Fibroblast of lung (primary cell): ENCODE data around the gene VASN. TPM values are rescaled to one million over a fixed set of nuclear protein-coding genes. Genes with fewer than 3 reads are reported as not detected.
A peak's percentile ranks its signal among the peaks of the same experiment; 100 is the strongest.

Experiments used
- DNase-seq, 2 donors: peaks; one replicate each; pipeline versions ENCODE4 v3.0.0 to v3.0.0-alpha.2; 2010; ENCODE audit warnings: low read depth in 2 of 2
- H2AFZ ChIP-seq: 2 replicates; pipeline ENCODE4 v1.5.1; 2012; ENCODE audit warnings: low read length, control low read depth, inconsistent platforms
- H3K27ac ChIP-seq: 2 replicates; pipeline ENCODE4 v1.5.1; 2011; ENCODE audit warnings: low read length, control low read depth; ENCODE audit not compliant: insufficient read depth
- H3K27me3 ChIP-seq: 2 replicates; pipeline ENCODE4 v1.5.1; 2011; ENCODE audit warnings: mild to moderate bottlenecking, low read length; ENCODE audit not compliant: control insufficient read depth, insufficient read depth
- H3K36me3 ChIP-seq: 2 replicates; pipeline ENCODE4 v1.5.1; 2011; ENCODE audit warnings: low read length; ENCODE audit not compliant: control insufficient read depth, insufficient read depth
- H3K4me1 ChIP-seq: 2 replicates; pipeline ENCODE4 v1.5.1; 2011; ENCODE audit warnings: low read length; ENCODE audit not compliant: control insufficient read depth, insufficient read depth; ENCODE audit errors: extremely low read depth
- H3K4me2 ChIP-seq: 2 replicates; pipeline ENCODE4 v1.5.1; 2011; ENCODE audit warnings: low read length, control low read depth; ENCODE audit not compliant: insufficient read depth; ENCODE audit errors: extremely low read depth
- H3K4me3 ChIP-seq, 4 experiments: fragments of 200-600 bp in 1 of 4; sonication (generic) in 1 of 4; replicated peaks in 1 of 4; 2 replicates each; pipeline ENCODE4 v1.5.1; 2011 to 2016; ENCODE audit warnings: low read length in 4 of 4, low read depth in 3 of 4, mild to moderate bottlenecking in 3 of 4, control low read depth in 2 of 4, inconsistent platforms in 1 of 4, mixed read lengths in 1 of 4; ENCODE audit not compliant: insufficient read depth in 1 of 4; ENCODE audit errors: control extremely low read depth in 1 of 4
- H3K79me2 ChIP-seq: 2 replicates; pipeline ENCODE4 v1.5.1; 2012; ENCODE audit warnings: mild to moderate bottlenecking, low read length, inconsistent platforms; ENCODE audit not compliant: control insufficient read depth, insufficient read depth
- H3K9ac ChIP-seq: 2 replicates; pipeline ENCODE4 v1.5.1; 2011; ENCODE audit warnings: mild to moderate bottlenecking, low read length, control low read depth; ENCODE audit not compliant: insufficient read depth
- H3K9me3 ChIP-seq: 2 replicates; pipeline ENCODE4 v1.5.1; 2012; ENCODE audit warnings: low read depth, low read length; ENCODE audit not compliant: control insufficient read depth, insufficient read depth
- H4K20me1 ChIP-seq: 2 replicates; pipeline ENCODE4 v1.5.1; 2011; ENCODE audit warnings: low read length; ENCODE audit not compliant: control insufficient read depth, insufficient read depth; ENCODE audit errors: extremely low read depth
- CTCF ChIP-seq, 2 donors: IDR thresholded peaks in 1 of 2; conservative IDR thresholded peaks in 1 of 2; 1 replicate in 1 of 2; 2 replicates in 1 of 2; pipeline ENCODE4 v1.5.1; 2011 to 2012; ENCODE audit warnings: low read length in 2 of 2, control low read depth in 1 of 2, inconsistent platforms in 1 of 2, low read depth in 1 of 2, mild to moderate bottlenecking in 1 of 2
- EZH2 ChIP-seq: IDR thresholded peaks from 2 replicates; pipeline ENCODE4 v1.5.1; 2012; ENCODE audit warnings: low read length, control low read depth, mild to moderate bottlenecking; ENCODE audit errors: missing control alignments
- polyA plus RNA-seq, 2 donors: library from polyadenylated mRNA; depleted of rRNA in 1 of 2; stranded (reverse) in 1 of 2; unstranded in 1 of 2; fragments of >200 nt; gene quantifications; 2 replicates each; pipeline ENCODE4 v1.2.1, GENCODE V29; 2011 to 2012; ENCODE audit warnings: missing spikeins in 1 of 2
- total RNA-seq: library from RNA; depleted of rRNA; stranded (reverse); fragments of >200 nt; gene quantifications from 2 replicates; pipeline ENCODE4 v1.2.1, GENCODE V29; 2014

Gene VASN
- total and polyA plus RNA-seq, 2 donors (not counting 1 experiment from before 2014, with no cell fraction given), result 61.9 to 79.4 TPM

DNA sequence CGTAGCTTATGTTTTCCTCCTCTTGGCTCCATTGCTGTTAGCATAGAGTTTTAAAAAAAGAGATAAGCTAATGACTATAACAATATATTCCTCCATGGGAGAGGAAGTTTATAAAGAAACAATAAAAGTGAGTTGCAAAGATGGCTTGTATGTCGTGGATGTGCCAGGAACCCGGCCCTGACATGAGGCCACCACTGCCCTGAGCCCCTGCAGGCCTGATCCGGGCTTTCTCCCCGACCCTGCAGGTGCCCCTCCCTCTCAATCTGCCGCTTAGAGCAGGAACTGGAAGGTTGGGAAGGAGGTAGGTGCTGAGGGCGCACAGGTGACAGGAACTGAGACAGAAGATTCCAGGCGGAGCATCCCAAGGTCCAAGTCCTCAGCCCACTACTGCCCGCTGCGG lies 32.2 kb upstream of the VASN start:
- Histone ChIP-seq H2AFZ (no peak overlapping the region), H3K9ac (no peak overlapping the region), H3K79me2 (peaks cover 26% of the 10 kb centered on the region), H3K4me2 (no peak overlapping the region), H3K9me3 (no peaks in the 10 kb centered on the region), H3K27me3 (no peaks in the 10 kb centered on the region), H3K27ac (no peak overlapping the region), H3K36me3 (peaks cover 33% of the 10 kb centered on the region), H3K4me3 (no peak overlapping the region), H3K4me1 (peaks cover 8% of the 10 kb centered on the region), H4K20me1 (no peaks in the 10 kb centered on the region)
- TF ChIP-seq EZH2 (no peak), CTCF (conservative IDR thresholded peaks at IDR 0.05 in 1 of 2, IDR thresholded peaks at IDR 0.05 in 1 of 2; ENCODE audit: low read depth in 1 of 2, low read length in 2 of 2) (no peak)
- DNase-seq, result no peak

DNA sequence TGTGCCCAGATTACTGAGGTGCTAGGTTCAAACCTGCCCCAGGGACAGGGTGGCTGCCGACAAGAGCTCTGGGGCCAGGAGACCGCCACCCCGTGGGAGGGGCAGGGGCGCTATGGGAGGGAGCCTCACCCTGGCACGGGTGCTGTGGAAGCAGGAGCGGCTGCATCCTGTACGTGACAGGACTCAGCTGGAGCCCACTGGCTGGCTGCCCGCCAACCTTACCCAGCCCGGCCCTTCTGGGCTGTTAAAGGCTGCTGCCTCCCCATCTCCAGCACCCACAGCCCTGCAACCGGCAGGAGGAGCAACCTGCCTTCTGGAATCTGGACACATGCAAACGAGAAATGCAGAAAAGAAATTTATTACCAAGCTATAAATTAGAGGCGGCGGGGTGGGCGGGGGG lies 31.7 kb upstream of the VASN start:
- peaks cover 22% of the 10 kb centered on the region for H3K79me2 ChIP-seq
- peaks cover 30% of the 10 kb centered on the region for H3K36me3 ChIP-seq
- H3K4me2 ChIP-seq, result no peak overlapping the region
- no peaks in the 10 kb centered on the region for H4K20me1 ChIP-seq
- H3K27me3 ChIP-seq, result no peaks in the 10 kb centered on the region
- no peak overlapping the region for H3K9ac ChIP-seq
- DNase-seq, result peak in 1 of 2 donors; percentile 75
- H2AFZ ChIP-seq, result no peak overlapping the region
- H3K27ac ChIP-seq, result no peak overlapping the region
- no peaks in the 10 kb centered on the region for H3K9me3 ChIP-seq
- peaks cover 8% of the 10 kb centered on the region for H3K4me1 ChIP-seq
- no peak overlapping the region for H3K4me3 ChIP-seq
- peak; percentile 24 to 37 for TF ChIP-seq CTCF (conservative IDR thresholded peaks at IDR 0.05 in 1 of 2, IDR thresholded peaks at IDR 0.05 in 1 of 2; ENCODE audit: low read depth in 1 of 2, low read length in 2 of 2)
- no peak for TF ChIP-seq EZH2

GRCh38 chr16:4340443-4340842 lies 31.2 kb upstream of the VASN start:
- H2AFZ ChIP-seq, result no peak overlapping the region
- H3K27me3 ChIP-seq, result no peaks in the 10 kb centered on the region
- H3K9me3 ChIP-seq, result no peaks in the 10 kb centered on the region
- no peak overlapping the region for H3K9ac ChIP-seq
- no peak overlapping the region for H3K4me2 ChIP-seq
- no peak overlapping the region for H3K4me3 ChIP-seq
- no peaks in the 10 kb centered on the region for H4K20me1 ChIP-seq
- peaks cover 8% of the 10 kb centered on the region for H3K4me1 ChIP-seq
- H3K27ac ChIP-seq, result no peak overlapping the region
- peaks cover 22% of the 10 kb centered on the region for H3K79me2 ChIP-seq
- no peak for TF ChIP-seq EZH2
- no peak for TF ChIP-seq CTCF (conservative IDR thresholded peaks at IDR 0.05 in 1 of 2, IDR thresholded peaks at IDR 0.05 in 1 of 2; ENCODE audit: low read depth in 1 of 2, low read length in 2 of 2)
- H3K36me3 ChIP-seq, result peaks cover 26% of the 10 kb centered on the region
- no peak for DNase-seq
